HG03565 (cell line): ENCODE data around the gene CCDC34.

Experiments used
- ATAC-seq: cut with Tn5 transposase; IDR thresholded peaks from one replicate; pipeline ENCODE4 v1.9.1; 2021; ENCODE audit warnings: mild to moderate bottlenecking, moderate library complexity; ENCODE audit not compliant: unreplicated experiment

The CCDC34 gene

DNA sequence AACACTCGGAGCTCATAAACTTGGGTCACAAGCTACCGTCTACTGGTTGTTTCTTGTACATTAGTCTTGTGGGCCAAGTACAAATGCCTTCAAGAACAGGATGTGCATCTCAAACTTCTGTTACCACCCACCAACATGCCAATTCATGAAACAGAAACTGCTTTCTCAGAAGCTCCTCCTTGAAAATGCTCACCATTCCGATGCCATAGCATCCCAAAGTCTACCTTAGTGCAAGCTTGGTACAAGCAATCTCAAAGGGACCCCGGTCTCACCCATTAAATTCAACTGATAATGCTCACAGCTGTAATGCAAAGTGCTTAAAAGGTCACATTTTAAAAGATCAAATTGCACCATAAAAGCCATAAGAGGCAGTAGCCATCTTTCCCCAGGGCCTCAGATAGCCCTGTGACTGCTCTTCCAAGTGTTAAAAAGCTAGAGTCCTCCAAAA is 31.8 kb upstream of the CCDC34 start:
- no peak for ATAC-seq

DNA sequence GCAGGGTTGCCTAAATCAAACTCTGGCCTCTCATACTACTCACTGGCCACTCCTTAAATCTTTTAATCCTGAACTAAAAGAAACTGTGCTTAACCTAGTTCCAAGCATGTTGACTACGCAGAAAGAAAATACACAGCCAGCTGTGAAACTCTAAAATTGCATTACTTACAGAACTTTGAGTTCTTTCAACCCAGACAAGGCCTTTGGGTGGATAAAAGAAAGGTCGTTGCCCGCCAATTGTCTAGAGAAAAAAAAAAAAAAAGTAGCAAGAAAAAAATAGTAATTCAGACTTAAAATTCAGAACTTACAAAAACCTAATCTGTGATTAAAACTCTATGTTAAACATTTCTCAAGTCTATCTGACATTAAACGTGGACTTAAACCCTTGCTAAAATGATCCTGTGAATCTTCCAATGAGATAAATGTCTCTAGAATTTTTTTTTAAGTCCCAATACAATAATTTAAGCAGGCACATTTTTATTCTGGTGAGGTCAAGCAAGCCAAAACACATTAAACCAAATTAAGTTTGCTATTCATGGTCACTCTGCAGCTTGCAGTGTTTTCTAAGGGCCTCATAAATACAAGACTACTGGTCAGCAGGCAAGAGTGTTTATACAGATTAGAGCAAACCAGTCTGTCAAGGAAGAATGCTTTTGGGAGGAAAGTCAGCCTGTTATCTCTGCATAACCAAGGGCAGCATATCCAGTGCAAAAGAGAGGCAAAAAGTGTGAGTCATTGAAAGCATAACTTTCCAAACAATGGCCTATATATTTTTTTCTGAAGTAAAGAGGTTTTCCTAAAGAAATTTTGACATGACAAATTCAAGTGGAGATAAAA is 29.5 kb upstream of the CCDC34 start:
- ATAC-seq: no peak

DNA sequence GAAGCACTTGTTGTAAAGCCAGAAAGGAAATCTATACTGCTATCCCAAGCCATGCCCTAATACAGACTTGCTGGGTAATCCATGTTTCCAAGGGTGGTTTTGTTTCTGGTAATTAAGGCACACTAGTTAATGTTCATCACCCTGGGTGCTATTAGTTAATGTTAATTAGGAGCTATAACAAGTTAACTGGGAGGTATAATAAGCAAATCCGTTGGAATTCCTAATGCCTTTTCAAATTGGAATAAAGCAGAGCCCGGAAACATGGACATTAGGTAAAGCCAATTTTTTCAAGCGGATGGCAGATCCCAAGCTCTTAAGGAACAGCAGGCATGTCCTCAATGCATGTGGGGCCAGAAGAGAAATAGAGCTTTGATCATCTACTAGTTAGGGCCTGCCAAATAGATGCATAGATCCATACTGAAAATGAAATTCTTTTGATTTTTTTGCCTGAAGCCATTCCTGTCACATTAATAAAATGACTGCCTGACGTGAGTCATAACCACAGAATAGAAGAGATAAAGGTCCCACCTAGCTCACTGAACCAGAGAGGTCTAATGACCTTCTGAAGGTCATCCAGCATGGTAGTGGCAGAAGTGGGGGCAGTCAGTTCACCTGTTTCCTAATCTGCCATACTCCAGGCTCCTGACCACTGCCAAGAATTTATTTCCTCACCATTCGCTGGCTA is 28.5 kb upstream of the CCDC34 start:
- no peak for ATAC-seq

DNA sequence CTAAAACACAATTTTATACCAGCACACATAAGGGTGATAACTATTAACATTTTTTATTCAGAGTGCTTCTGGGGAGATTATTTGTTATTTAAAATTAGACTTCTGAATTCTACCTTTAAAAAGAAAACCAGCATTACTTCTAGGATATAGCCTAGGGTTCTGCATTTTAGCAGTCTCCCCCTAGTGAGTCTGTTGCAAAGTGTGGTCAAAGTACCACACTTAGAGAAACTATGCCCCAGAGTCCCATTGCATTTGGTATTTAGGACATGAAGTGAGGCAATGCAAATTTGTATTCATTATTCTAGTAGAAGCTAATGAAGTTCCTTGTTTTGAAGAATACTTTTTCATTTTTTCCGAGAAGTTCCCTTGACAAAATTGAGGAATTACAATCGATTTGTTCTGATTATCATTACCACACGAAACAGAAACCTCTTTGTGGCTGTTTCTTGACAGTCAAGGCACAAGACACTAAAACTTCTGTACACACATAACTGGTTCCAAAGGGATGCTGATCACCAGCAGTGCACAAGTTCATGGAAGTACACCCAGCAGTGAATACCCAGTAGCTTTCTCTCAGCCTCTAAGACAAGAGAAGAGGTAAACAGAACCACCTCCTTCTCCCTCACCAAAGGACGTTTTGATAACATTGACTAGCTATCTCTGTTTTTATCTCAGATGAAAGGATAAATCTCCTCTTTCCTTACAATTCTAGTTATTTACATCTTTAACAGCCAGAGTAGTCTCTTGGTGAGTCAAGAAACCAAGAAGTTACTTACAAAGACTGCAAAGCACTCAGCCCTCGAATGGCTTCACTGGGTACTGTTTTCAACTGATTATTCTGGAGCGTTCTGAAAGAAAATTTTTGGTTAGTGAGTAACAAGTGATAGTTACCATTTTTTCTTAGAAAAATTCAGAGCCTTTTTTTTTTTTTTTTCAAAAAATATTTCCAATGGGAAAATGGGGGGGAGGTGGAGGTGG is 27.6 kb upstream of the CCDC34 start:
- no peak for ATAC-seq

GRCh38 chr11:27388869-27389268 is 25.9 kb upstream of the CCDC34 start:
- ATAC-seq: peak; percentile 48

DNA sequence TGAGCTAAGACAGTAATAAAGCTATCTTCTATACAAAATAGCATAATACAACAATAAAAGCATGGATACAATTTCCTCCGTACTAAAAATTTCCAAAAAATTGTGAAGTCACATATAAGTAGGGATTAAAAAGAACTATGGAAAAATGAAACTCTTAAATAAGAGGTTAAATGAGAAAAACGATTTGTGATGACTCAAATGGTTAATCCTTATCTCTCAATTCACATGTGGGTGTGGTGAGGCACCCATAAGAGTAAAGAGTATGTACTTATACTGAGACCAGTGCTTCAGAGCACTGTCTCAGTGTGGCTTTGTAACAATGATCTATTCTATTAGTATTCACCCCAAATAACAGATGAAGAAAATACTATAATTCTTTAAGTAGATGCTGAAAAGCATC is 25.0 kb upstream of the CCDC34 start:
- ATAC-seq: peak; percentile 55

DNA sequence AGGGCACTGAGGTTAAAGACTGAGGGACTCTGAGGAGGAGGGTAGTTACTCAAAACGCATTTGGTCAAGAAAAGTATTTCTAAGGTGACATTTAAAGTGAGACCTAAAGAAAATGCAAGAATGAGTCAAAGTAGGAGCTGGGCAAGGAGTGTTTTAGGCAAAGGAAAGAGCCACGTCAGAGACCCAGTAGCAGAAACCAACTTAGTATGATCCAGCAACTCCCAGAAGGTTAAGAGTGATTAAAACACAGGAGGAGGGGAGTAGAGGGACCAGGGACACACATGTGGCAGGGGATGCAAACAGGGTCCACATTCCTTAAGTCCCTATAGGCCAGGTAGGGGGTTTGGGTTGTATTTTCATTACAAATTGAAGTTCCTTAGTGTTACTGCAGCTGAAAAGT is 24.3 kb upstream of the CCDC34 start:
- ATAC-seq: no peak

- no peak for ATAC-seq
These were observed 23.3 kb upstream of the CCDC34 start for GRCh38 chr11:27386181-27386845.

- no peak for ATAC-seq
These were observed 22.2 kb upstream of the CCDC34 start for GRCh38 chr11:27385245-27385644.

- ATAC-seq: no peak
These were observed 21.2 kb upstream of the CCDC34 start for GRCh38 chr11:27384227-27384626.

DNA sequence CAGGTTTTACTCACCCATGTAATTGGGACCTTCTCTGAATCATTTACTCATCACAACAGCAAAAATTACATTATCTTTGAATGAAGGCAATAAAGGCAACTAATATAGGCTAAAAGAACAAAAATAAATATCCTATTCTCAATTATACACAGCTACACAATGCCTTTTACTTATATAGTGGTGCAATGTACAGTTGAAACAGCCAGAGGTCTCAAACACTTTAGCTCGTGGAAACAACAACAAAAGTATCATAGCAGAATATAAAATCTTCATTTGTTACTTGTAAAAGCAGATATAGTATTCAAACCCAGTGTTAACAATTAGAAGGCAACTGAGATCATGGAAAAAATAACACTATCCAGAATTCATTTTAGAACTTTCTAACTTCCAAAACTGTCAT is 20.6 kb upstream of the CCDC34 start:
- ATAC-seq: no peak

DNA sequence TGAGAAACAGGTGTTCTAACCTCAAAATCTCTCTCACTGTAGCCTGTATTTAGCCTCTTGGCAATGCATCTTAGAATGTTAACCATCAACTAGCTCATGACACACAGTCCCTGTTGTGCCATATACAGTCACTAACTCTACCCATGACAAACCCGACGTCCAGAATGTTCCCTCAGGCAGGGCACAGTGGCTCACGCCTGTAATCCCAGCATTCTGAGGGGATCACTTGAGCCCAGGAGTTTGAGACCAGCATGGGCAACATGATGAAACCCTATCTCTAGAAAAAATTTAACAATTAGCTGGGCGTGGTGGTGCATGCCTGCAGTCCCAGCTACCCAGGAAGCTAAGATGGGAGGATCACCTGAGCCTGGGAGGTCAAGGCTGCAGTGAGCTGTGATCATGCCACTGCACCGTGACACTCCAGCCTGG is 18.2 kb upstream of the CCDC34 start:
- ATAC-seq: no peak

DNA sequence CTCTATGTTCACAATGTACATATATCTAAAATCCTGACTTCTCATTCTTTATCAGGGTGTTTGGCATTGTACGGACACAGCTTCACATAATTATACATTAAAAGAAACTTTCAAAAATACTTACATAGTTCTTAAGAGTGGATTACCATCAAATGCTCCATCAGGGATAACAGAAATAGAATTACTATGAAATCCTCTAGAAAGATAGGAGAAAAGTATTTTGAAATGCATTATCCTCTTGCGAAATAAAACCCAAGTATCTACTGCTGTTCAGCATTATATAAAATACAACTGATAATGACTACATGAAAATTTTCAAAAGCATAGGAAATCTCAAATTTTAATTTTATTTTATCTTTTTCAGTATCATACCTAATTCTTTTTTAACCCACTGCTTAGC is 17.8 kb upstream of the CCDC34 start:
- no peak for ATAC-seq

GRCh38 chr11:27379449-27379848 is 16.4 kb upstream of the CCDC34 start:
- ATAC-seq: no peak

GRCh38 chr11:27375370-27375769 is 12.4 kb upstream of the CCDC34 start:
- ATAC-seq: no peak

GRCh38 chr11:27373856-27374602 is 11.0 kb upstream of the CCDC34 start:
- ATAC-seq: no peak

GRCh38 chr11:27373392-27373791 is 10.4 kb upstream of the CCDC34 start:
- ATAC-seq: no peak

DNA sequence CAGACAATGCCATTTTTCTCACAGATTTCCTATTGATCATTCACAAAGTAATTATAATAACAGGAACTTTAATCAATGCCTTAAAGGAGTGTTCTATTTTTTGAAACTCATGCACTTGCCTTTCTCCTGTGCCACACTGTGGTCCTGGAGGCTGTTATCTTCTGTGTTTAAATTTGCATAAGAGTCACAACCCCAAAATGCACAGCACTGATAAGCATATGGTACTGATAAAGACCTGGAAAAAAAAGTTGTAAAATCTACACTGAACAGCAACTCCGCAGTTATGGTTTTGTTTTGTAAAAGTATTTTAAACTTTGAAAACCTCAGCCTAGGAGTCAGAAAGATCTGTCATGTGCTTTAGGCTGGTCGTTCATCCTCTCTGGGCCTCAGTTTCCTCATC is 9.1 kb upstream of the CCDC34 start:
- ATAC-seq: no peak

GRCh38 chr11:27371489-27371888 is 8.5 kb upstream of the CCDC34 start:
- no peak for ATAC-seq

GRCh38 chr11:27370374-27370773 is 7.4 kb upstream of the CCDC34 start:
- ATAC-seq: no peak
